ENCODE measurements around the gene DDX5.
"Not testable (repeated sequence)": the region's sequence is repeated elsewhere in the genome, so short reads cannot be mapped to it uniquely, and the experiment has no call there.

The DDX5 gene

DNA sequence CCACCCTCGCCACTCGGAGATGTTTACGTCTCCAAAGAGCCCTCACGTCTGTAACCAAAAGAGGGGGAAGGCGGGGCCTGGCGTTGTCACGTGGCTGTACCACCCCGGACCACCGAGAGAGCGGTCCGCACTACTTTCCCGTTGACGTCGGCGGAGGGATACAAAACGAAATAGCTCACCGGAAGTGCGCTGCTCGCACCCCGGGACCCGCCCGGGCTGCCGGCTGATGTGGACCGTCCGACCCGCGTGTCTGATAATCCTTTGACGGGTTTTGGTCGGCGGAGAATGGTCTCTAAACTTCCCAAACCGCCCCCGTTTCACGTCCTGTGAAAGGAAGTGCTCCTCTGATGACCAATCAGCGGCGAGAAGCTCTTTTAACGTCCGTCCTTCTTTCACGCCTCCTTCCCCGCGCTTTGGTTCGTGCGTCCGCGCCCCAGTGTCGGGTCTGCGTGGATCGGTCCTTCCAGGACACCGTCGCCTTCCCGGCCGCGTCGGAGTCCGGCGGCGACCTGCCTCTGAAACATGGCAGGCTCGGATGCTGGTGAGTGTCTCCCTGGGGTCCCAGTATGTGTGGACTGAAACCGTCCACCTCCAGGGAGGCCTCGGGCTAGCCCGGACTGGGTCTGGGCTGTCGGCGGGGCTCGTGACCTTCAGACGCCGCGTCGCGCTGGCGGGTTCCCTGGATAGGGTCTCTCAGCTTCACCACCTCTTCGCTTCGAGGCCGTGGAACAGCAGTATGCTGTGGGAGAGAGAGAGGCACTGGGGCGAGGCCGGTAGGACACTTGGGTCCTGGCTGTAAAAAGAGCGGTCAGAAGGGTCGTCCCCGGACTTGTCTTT is 705 bp upstream of the DDX5 start, which contains the start of gene CEP95:
Gene CEP95, plus strand, starts transcription at position 402 of the 837 bp plus-strand sequence. Its CDS starts 121 bp downstream, at position 523.
- DNase-seq: peak; percentile 98 to 99

GRCh38 chr17:64505340-64506200 is 519 bp downstream of the DDX5 start:
- peak; percentile 26 to 77 for DNase-seq

GRCh38 chr17:64504769-64505339 is 1.2 kb downstream of the DDX5 start:
- no peak for DNase-seq

DNA sequence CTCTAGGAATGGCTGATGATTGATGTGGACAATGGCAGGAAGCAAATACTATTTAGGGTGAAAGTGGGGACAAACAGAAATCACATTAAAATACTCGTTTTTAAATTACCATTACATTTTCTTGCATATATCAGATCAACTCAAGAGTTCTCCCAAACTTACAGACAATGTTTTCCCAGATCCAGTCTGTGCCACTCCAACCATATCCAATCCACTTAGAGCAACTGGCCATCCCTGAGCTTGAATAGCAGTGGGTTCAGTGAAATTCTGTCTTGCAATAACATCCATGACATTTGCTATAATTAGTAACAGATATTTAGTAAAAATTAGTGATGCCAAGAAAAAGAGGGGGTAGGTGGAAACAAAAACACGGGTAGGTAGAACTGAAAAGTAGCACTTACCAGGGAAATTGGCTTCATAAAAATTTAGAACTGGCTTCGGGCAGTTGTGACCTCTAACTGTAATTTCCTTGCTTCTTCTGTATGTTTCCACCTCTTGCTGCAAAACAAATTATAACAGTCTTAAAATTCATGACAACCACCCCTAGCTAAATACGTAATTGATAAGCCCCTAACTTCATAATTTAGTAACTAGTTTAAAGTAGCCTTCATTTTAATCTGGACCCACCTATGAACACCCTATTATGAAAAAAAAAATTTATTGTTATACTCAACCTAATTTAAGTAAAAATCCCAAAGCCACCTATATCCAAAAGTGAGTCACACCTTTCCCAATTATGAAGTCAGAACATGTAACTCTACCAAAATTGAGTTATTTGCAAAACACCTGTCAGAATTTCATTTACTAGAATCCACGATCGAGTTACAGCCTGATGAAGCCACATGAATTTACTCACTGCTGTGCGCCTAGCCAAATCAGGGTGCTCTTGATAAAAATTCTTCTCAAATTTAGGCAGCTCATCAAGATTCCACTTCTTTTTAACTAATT is 2.0 kb downstream of the DDX5 start:
- no peak for DNase-seq

DNA sequence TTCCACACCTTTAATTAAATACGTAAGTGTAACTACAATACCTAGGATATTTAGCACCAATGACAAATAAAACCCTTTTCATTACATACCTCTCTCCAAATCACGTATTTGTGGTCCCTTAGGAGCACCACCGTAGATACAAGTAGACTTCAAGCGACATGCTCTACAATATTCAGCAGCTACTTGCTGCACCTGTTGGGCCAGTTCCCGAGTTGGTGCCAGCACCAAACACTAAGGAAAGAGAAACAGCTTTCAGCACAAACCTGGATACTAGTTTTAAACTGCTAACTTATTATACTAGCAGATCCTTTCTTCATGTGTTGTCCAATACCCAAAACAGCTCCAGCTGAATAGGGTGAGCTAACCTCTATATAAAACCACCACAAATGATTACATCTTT is 2.7 kb downstream of the DDX5 start:
- DNase-seq: no peak

DNA sequence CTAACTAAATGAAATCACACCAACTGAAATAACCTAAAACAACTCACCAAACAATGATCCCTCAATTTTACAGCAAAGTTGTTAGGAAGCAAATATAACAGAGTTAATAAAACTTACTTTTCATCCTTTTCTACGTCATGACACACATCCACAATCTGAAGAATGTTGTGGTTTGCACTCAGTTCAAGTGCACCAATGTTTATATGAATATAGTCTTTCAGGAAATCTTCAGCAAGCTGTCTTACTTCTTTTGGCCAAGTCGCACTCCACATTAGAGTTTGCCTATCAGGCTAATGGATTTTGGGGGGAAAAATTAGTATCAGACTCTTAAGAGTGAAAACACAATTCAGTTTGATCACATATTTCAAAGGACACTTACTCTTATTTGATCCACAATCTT is 3.3 kb downstream of the DDX5 start:
- no peak for DNase-seq

DNA sequence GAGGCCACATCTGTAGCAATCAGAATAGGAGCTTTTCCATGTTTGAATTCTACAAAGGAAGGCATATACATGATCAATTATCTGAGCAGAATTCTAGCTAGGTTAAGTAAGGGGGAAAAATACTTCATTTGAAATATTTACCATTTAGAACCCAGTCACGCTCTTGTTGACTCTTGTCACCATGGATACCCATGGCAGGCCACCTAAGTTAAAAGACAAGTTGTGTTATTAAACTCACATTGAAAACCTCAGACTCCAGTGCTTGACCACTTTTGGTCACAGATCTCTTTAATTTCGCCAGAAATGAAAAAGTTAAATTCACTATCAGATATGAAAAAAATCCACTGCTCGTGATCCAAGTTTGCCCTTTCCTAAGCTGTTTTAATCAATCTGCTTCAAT is 4.1 kb downstream of the DDX5 start:
- no peak for DNase-seq

- no peak for DNase-seq
These were observed 5.0 kb downstream of the DDX5 start for GRCh38 chr17:64500862-64501765.

DNA sequence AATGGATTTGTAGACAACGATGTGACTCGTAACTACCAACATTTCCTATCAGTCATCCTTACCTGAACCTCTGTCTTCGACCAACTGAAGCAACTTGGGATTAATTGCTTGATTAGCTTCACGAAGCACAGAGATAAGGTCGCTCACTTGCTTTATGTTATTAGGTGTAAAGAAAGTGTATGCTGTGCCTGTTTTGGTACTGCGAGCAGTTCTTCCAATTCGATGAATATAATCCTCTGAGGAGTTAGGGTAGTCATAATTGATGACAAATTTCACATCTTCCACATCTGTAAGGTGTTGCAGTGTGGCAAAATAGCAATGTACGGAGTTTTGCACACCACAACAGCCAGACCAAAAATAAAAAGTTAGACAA is 5.6 kb downstream of the DDX5 start:
- no peak for DNase-seq

GRCh38 chr17:64499805-64500486 is 6.1 kb downstream of the DDX5 start:
- no peak for DNase-seq

DNA sequence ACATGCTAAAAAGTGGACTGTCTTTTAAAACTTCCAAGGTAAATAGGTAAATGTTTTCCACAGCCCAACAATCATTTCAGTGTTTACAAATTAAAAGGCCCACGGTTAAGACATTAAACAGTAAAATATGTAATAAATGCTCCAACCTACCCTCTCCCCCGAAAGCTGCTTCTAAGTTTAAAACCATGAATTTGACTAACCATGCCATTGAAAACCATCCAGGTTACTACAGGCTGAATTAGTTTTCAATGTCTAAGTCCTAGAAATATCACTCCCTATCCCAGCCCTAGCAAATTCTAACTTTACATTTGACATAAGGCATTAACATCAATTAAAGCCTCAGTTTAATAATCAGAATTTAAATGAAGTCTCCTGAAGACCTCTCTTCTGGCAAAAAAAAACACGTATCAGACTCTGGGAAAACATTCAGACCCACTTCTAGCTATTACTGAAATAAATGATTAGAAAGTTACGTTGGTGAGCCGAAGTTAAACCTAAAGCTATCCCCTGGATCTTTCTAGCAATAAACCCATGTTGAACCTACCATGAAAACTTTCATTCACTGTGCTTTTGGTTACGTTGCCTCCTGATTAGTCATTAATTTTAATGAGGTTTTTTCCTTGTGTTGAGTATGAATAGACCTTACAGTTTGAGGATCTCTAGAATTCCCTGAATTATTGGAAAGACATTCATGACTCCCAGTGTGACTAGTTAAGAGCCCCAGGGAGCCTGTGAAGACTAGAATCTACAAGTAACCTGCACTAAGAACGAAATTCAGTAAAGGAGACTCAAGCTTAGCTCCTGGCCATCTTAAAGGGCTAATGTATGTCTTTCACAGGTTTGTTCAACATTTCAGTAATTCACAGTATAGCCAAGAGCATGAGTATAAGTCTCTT is 7.5 kb downstream of the DDX5 start:
- DNase-seq: no peak

DNA sequence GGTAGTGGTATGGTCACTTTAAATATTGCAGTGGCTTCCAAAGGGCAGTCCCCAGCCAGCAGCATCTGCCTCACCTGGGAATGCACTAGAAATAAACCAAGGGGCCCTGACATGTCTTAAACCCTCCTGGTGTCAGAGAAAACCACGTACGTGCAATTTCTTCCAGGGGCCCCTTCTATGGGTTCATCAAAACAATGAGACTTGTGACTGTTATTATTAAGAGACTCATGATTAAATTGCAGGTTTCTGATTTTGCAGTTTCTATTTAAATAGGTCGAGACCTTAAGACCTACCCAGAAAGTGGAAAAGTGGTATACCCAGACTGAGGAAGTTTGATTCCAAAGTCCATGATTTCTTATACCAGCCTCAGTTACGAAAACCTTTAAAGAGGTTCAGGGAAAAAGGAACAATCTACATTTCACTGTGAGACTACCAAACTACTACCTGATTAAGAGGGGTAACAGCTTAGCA is 8.5 kb downstream of the DDX5 start:
- peak in 1 of 2 experiments; percentile 65 for DNase-seq

- peak; percentile 85 to 91 for DNase-seq
These were observed 9.1 kb downstream of the DDX5 start, which contains the start of gene POLG2 for GRCh38 chr17:64496786-64497564. TSS of gene POLG2 (minus strand) at chr17:64497054. CDS start at chr17:64496968, 86 bp downstream.

GRCh38 chr17:64496348-64496785 is 9.7 kb downstream of the DDX5 start:
- no peak for DNase-seq

- DNase-seq: not testable (repeated sequence)
These were observed 10.8 kb downstream of the DDX5 start for GRCh38 chr17:64495300-64495699.

DNA sequence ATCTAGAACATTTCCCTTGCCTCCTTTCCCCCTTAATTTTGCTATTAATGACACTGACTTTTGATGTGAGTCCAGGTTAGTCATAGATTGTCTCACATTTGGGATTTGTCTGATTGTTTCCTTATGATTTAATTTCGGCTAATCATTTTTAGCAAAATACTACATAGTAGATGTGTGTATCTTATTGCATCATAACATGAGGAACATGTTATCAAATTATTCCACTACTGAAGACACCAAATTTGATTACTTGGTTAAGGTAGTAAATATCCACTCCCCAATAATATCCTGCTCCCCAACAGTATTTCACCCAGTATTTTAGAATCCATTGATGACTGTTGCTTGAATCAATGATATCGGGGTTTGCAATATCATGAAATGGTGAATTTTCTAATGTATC is 12.0 kb downstream of the DDX5 start:
- DNase-seq: no peak

- no peak for DNase-seq
These were observed 13.5 kb downstream of the DDX5 start for GRCh38 chr17:64492481-64493109.

DNA sequence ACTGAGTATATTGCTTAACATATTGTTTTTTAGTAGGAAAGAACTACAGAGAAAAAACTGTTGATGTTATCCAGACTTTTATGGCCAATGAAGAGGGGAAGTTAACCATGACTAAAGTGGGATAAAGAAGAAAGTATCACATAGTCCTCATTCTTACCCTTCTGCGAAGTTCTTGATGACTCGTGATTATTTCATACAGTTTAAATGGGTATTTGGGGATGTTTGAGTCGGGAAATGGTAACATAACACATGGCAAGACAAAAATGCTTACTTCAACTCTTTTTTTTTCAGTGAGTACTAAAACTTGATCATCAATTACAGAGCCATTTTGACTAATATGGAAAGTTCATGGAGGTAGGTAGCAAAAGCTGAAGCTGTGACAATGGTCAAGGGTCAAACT is 14.1 kb downstream of the DDX5 start:
- no peak for DNase-seq

All from SW 1271 (cell line).